ENCODE data around the gene PSMG1. TPM values are rescaled to one million over a fixed set of nuclear protein-coding genes. Genes with fewer than 3 reads are reported as not detected.

The PSMG1 gene
- total and polyA plus RNA-seq, 2 of the 8 experiments (the other 6 are each of a cell fraction or from before 2014, with no cell fraction given), result 50.7 to 93.7 TPM

DNA sequence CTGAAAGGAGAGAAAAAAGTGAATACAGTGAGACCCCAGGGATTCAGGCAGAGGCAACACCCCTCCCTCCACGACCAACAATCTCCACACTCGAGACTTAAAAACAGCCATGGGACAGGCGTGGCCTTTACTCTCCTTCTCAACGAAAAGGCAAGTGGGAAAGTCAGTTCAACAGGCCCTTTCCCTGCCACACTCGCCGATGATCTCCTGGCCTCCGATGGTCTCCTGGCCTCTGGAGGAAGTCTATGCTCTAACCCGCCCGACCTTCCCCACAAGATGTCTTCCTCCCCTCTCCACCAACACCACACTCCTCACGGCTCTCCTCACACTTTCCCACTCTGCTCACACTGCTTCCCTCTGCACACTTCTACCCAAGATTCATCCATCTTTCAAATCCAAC, 7.6 kb downstream of the PSMG1 start:
- Histone ChIP-seq H3K36me3 (ENCODE audit: control insufficient read depth in 2 of 4, insufficient read depth in 4 of 4, low read length in 3 of 4) (peaks cover 2 to 55% (median 22%) of the 10 kb centered on the region in 4 experiments; a peak in 7 of 8 replicates), H2BK120ac (replicated peaks; ENCODE audit: low read depth, low read length) (no peak overlapping the region), H3K79me2 (ENCODE audit: control insufficient read depth in 1 of 2, insufficient read depth in 2 of 2, low read length in 2 of 2) (peaks cover 0 to 12% of the 10 kb centered on the region in 2 experiments; a peak in 2 of 4 replicates), H2BK12ac (ENCODE audit: low read depth, low read length) (no peak overlapping the region), H3K27ac (ENCODE audit: low read depth, low read length) (no peak overlapping the region), H3K9ac (replicated peaks in 1 of 4; ENCODE audit: extremely low read depth in 1 of 4, low read depth in 3 of 4, low read length in 3 of 4) (no peak overlapping the region; a peak in 1 of 7 replicates), H2AK5ac (ENCODE audit: low read depth, low read length) (no peak overlapping the region), H3K56ac (replicated peaks; ENCODE audit: insufficient read length, low read depth, low read length) (no peak overlapping the region), H2BK20ac (ENCODE audit: low read length) (no peak overlapping the region), H3K79me1 (ENCODE audit: low read depth, low read length) (no peaks in the 10 kb centered on the region; the same call in 1 of the 2 replicates), H3K4me1 (replicated peaks in 1 of 4; ENCODE audit: control insufficient read depth in 3 of 4, insufficient read depth in 4 of 4, low read length in 3 of 4) (no peaks in the 10 kb centered on the region), H3K27me3 (replicated peaks in 1 of 4; ENCODE audit: control insufficient read depth in 3 of 4, extremely low read depth in 1 of 4, insufficient read depth in 3 of 4, low read length in 3 of 4) (no peaks in the 10 kb centered on the region), H3K23ac (ENCODE audit: insufficient read length) (no peak overlapping the region), H3K4ac (replicated peaks; ENCODE audit: insufficient read length, low read depth, low read length) (no peak overlapping the region), H2AFZ (ENCODE audit: low read length) (no peak overlapping the region), H4K91ac (replicated peaks; ENCODE audit: insufficient read length, low read length) (no peak overlapping the region), H3K9me3 (ENCODE audit: insufficient read depth in 2 of 2, low read depth in 1 of 2, low read length in 1 of 2) (no peaks in the 10 kb centered on the region), H3K18ac (ENCODE audit: extremely low read depth, low read length) (no peak overlapping the region), H3K4me3 (ENCODE audit: extremely low read depth in 1 of 4, insufficient read depth in 2 of 4, low read depth in 3 of 4, low read length in 4 of 4) (no peak overlapping the region), H4K8ac (ENCODE audit: extremely low read depth, insufficient read depth, low read length) (no peak overlapping the region), H3K14ac (ENCODE audit: insufficient read length) (no peak overlapping the region), H4K5ac (ENCODE audit: insufficient read length, low read depth, low read length) (no peak overlapping the region), H3K4me2 (ENCODE audit: insufficient read depth in 1 of 2, low read depth in 2 of 2, low read length in 2 of 2) (no peak overlapping the region), H4K20me1 (replicated peaks in 1 of 2; ENCODE audit: control insufficient read depth in 1 of 2, insufficient read depth in 2 of 2, low read length in 2 of 2) (peaks cover 0 to 1% of the 10 kb centered on the region in 2 experiments), H3K23me2 (ENCODE audit: low read depth, low read length) (no peaks in the 10 kb centered on the region), H2BK5ac (ENCODE audit: low read depth, low read length) (no peak overlapping the region), H2BK15ac (ENCODE audit: low read length) (no peak overlapping the region)
- WGBS, 2 experiments (ENCODE audit: extremely low coverage in 1 of 2, insufficient coverage in 1 of 2, insufficient read length in 1 of 2, insufficient replicate concordance in 2 of 2, low coverage in 1 of 2, low lambda C conversion rate in 2 of 2, missing lambda C conversion rate in 1 of 2), result 93 to 100% methylated on average over 1 to 10 of the region's 10 CpGs
- DNase-seq (ENCODE audit: low read depth in 1 of 2, low spot score in 2 of 2) (no peak), FAIRE-seq (no peak)
- ChIA-PET CTCF (ENCODE audit: partially characterized antibody) (no interaction called here), POLR2A (ENCODE audit: partially characterized antibody) (interaction anchor here (1.5 kb wide), 1 partner anchor 139 kb away, joined by 3 read pairs; no protein-coding TSS in a partner anchor)
- TF ChIP-seq CHD2 (IDR thresholded peaks at IDR 0.05; ENCODE audit: low read length) (no peak), SP1 (IDR thresholded peaks at IDR 0.05; ENCODE audit: low read depth, low read length) (no peak), RFX5 (IDR thresholded peaks at IDR 0.05; ENCODE audit: borderline replicate concordance, low read depth, low read length) (no peak), KDM4A (IDR thresholded peaks at IDR 0.05; ENCODE audit: low read depth, low read length, severe bottlenecking) (no peak), RNF2 (IDR thresholded peaks at IDR 0.05; ENCODE audit: borderline replicate concordance, low read depth, low read length, missing control alignments, poor library complexity, severe bottlenecking) (no peak), POLR2AphosphoS5 (IDR thresholded peaks at IDR 0.05; ENCODE audit: low read depth, low read length) (no peak), SUZ12 (IDR thresholded peaks at IDR 0.05; ENCODE audit: low read length) (no peak), BACH1 (IDR thresholded peaks at IDR 0.05; ENCODE audit: low read length) (no peak), BRCA1 (IDR thresholded peaks at IDR 0.05; ENCODE audit: low read depth, low read length) (no peak), RBBP5 (IDR thresholded peaks at IDR 0.05; ENCODE audit: borderline replicate concordance, low read depth, low read length) (no peak)
- TF ChIP-seq, protein P1, sequence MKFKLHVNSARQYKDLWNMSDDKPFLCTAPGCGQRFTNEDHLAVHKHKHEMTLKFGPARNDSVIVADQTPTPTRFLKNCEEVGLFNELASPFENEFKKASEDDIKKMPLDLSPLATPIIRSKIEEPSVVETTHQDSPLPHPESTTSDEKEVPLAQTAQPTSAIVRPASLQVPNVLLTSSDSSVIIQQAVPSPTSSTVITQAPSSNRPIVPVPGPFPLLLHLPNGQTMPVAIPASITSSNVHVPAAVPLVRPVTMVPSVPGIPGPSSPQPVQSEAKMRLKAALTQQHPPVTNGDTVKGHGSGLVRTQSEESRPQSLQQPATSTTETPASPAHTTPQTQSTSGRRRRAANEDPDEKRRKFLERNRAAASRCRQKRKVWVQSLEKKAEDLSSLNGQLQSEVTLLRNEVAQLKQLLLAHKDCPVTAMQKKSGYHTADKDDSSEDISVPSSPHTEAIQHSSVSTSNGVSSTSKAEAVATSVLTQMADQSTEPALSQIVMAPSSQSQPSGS (IDR thresholded peaks at IDR 0.05; ENCODE audit: low read length), result no peak
- TF ChIP-seq, protein P2, sequence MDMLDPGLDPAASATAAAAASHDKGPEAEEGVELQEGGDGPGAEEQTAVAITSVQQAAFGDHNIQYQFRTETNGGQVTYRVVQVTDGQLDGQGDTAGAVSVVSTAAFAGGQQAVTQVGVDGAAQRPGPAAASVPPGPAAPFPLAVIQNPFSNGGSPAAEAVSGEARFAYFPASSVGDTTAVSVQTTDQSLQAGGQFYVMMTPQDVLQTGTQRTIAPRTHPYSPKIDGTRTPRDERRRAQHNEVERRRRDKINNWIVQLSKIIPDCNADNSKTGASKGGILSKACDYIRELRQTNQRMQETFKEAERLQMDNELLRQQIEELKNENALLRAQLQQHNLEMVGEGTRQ (IDR thresholded peaks at IDR 0.05; ENCODE audit: low read length), result no peak

Data from H1 (cell line).